Head of caudate nucleus (tissue), 42 donors: ENCODE measurements around the gene GFPT2.

Experiments used
- DNase-seq, 42 donors: peaks; one replicate each; pipeline versions ENCODE4 v3.0.0 to v3.0.0-alpha.2; 2020 to 2021; ENCODE audit warnings: mixed read lengths in 7 of 42
- intact Hi-C: fragments of 100-400 bp; cut with DNase I; formaldehyde crosslinking; loops from one replicate; pipeline ENCODE4 v1.15.0; 2022

The GFPT2 gene

GRCh38 chr5:180353048-180353979, at the start of gene GFPT2:
Gene GFPT2 (minus strand): TSS chr5:180353336. CDS start chr5:180353217, 119 bp downstream.
- DNase-seq = peak; percentile 71 to 95 (median 90)
- intact Hi-C loops = no loop called here

- peak in 1 of 42 donors; percentile 26 for DNase-seq
- intact Hi-C loops = no loop called here
Measured at GRCh38 chr5:180402716-180403115, 49.6 kb upstream of the GFPT2 start.

GRCh38 chr5:180401229-180401907, 48.2 kb upstream of the GFPT2 start:
- peak in 2 of 42 donors; percentile 4 to 5 for DNase-seq
- intact Hi-C loops = no loop called here

GRCh38 chr5:180400416-180400815, 47.3 kb upstream of the GFPT2 start:
- intact Hi-C loops = no loop called here
- peak in 1 of 42 donors; percentile 16 for DNase-seq

GRCh38 chr5:180399401-180400215, 46.5 kb upstream of the GFPT2 start:
- intact Hi-C loops = no loop called here
- DNase-seq = peak in 2 of 42 donors; percentile 5 to 18

- intact Hi-C loops = no loop called here
- DNase-seq = peak in 15 of 42 donors; percentile 10 to 41 (median 24)
Measured at GRCh38 chr5:180396926-180397325, 43.8 kb upstream of the GFPT2 start.

- DNase-seq = peak in 1 of 42 donors; percentile 38
- intact Hi-C loops = no loop called here
Measured at GRCh38 chr5:180395540-180396274, 42.6 kb upstream of the GFPT2 start.

- peak in 1 of 42 donors; percentile 33 for DNase-seq
- intact Hi-C loops = no loop called here
Measured at GRCh38 chr5:180394031-180394636, 41.0 kb upstream of the GFPT2 start.

GRCh38 chr5:180391276-180391675, 38.1 kb upstream of the GFPT2 start:
- intact Hi-C loops = no loop called here
- DNase-seq = no peak

GRCh38 chr5:180390441-180391190, 37.5 kb upstream of the GFPT2 start:
- peak in 11 of 42 donors; percentile 8 to 68 (median 29) for DNase-seq

GRCh38 chr5:180389252-180390101, 36.3 kb upstream of the GFPT2 start:
- DNase-seq = no peak
- intact Hi-C loops = no loop called here

More at GRCh38 chr5:180390441-180391190, 37.5 kb upstream of the GFPT2 start:
- intact Hi-C loops = no loop called here

GRCh38 chr5:180387798-180388197, 34.7 kb upstream of the GFPT2 start:
- no peak for DNase-seq
- intact Hi-C loops = no loop called here

GRCh38 chr5:180382926-180383325, 29.8 kb upstream of the GFPT2 start:
- no peak for DNase-seq
- intact Hi-C loops = no loop called here

- intact Hi-C loops = no loop called here
- no peak for DNase-seq
Measured at GRCh38 chr5:180381851-180382480, 28.8 kb upstream of the GFPT2 start.

- intact Hi-C loops = no loop called here
- no peak for DNase-seq
Measured at GRCh38 chr5:180381428-180381827, 28.3 kb upstream of the GFPT2 start.

- intact Hi-C loops = no loop called here
- no peak for DNase-seq
Measured at GRCh38 chr5:180380856-180381255, 27.7 kb upstream of the GFPT2 start.
